Measurements from ENCODE around the gene CLDN6. TPM values are rescaled to one million over a fixed set of nuclear protein-coding genes. Genes with fewer than 3 reads are reported as not detected.

Gene CLDN6
- total and polyA plus RNA-seq, 9 of the 15 experiments (the other 6 are each of a cell fraction or from before 2014, with no cell fraction given), result 0.22 to 0.75 (median 0.38) TPM; not detected in 3

DNA sequence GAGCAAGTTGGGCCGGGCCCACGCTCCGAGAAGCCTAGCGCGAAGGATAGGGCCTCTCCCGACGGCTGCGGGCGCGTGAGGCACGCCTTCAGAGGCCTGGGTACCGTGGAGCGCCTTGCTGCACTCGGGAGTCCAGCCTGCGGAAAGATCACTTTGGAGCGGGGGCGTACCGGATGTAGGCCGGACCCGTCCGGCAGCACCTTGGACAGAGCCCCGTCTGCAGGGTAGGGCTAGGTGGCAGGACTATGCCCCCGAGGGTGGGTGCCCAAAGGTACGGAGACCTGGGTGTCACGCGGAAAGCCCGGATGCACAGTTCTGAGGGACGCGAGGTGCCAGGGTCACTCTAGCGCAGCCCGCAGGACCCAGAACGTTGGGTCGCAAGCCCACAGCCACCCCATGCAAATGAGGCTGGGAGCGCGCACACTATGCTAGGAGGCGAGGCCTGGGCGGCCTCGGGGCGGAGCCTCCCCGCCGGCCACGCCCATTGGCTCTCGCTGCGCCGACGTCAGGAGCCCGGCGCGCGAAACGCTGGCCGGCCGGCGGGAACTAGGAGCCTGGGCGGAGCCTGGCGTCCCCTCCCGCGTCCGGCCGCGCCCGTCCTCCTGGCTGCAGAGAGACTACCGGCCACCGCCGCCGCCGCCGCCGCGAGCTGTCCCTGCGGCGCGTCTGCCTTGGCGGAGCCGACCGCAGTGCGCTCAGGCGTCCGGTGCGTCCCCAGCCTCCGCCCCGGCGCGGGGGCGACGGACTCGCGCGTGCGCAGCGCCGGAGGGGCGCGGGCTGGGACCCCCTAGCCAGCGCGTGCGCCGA lies 49.0 kb downstream of the CLDN6 start, which contains the start of gene PAQR4 (continued):
- TF ChIP-seq, protein P1, sequence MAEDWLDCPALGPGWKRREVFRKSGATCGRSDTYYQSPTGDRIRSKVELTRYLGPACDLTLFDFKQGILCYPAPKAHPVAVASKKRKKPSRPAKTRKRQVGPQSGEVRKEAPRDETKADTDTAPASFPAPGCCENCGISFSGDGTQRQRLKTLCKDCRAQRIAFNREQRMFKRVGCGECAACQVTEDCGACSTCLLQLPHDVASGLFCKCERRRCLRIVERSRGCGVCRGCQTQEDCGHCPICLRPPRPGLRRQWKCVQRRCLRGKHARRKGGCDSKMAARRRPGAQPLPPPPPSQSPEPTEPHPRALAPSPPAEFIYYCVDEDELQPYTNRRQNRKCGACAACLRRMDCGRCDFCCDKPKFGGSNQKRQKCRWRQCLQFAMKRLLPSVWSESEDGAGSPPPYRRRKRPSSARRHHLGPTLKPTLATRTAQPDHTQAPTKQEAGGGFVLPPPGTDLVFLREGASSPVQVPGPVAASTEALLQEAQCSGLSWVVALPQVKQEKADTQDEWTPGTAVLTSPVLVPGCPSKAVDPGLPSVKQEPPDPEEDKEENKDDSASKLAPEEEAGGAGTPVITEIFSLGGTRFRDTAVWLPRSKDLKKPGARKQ (CRISPR knock-in tag; IDR thresholded peaks at IDR 0.05), result no peak
- TF ChIP-seq NCOA1 (IDR thresholded peaks at IDR 0.05; ENCODE audit: low read depth), result peak; percentile 93
- no peak for TF ChIP-seq POLR3A (IDR thresholded peaks at IDR 0.05; ENCODE audit: borderline replicate concordance, extremely low read depth, insufficient read depth, insufficient read length)
- TF ChIP-seq MECOM (CRISPR knock-in tag; IDR thresholded peaks at IDR 0.05), result no peak
- TF ChIP-seq ZNF75A (CRISPR knock-in tag; IDR thresholded peaks at IDR 0.05), result no peak
- TF ChIP-seq FOXA3 (CRISPR knock-in tag; conservative IDR thresholded peaks at IDR 0.05 in 1 of 2, IDR thresholded peaks at IDR 0.05 in 1 of 2), result no peak
- TF ChIP-seq, protein P2, sequence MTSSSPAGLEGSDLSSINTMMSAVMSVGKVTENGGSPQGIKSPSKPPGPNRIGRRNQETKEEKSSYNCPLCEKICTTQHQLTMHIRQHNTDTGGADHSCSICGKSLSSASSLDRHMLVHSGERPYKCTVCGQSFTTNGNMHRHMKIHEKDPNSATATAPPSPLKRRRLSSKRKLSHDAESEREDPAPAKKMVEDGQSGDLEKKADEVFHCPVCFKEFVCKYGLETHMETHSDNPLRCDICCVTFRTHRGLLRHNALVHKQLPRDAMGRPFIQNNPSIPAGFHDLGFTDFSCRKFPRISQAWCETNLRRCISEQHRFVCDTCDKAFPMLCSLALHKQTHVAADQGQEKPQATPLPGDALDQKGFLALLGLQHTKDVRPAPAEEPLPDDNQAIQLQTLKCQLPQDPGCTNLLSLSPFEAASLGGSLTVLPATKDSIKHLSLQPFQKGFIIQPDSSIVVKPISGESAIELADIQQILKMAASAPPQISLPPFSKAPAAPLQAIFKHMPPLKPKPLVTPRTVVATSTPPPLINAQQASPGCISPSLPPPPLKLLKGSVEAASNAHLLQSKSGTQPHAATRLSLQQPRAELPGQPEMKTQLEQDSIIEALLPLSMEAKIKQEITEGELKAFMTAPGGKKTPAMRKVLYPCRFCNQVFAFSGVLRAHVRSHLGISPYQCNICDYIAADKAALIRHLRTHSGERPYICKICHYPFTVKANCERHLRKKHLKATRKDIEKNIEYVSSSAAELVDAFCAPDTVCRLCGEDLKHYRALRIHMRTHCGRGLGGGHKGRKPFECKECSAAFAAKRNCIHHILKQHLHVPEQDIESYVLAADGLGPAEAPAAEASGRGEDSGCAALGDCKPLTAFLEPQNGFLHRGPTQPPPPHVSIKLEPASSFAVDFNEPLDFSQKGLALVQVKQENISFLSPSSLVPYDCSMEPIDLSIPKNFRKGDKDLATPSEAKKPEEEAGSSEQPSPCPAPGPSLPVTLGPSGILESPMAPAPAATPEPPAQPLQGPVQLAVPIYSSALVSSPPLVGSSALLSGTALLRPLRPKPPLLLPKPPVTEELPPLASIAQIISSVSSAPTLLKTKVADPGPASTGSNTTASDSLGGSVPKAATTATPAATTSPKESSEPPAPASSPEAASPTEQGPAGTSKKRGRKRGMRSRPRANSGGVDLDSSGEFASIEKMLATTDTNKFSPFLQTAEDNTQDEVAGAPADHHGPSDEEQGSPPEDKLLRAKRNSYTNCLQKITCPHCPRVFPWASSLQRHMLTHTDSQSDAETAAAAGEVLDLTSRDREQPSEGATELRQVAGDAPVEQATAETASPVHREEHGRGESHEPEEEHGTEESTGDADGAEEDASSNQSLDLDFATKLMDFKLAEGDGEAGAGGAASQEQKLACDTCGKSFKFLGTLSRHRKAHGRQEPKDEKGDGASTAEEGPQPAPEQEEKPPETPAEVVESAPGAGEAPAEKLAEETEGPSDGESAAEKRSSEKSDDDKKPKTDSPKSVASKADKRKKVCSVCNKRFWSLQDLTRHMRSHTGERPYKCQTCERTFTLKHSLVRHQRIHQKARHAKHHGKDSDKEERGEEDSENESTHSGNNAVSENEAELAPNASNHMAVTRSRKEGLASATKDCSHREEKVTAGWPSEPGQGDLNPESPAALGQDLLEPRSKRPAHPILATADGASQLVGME (CRISPR knock-in tag; IDR thresholded peaks at IDR 0.05), result no peak
- no peak for TF ChIP-seq SRSF7 (optimal IDR thresholded peaks at IDR 0.05; ENCODE audit: low read depth, low read length)
- TF ChIP-seq, protein P3, sequence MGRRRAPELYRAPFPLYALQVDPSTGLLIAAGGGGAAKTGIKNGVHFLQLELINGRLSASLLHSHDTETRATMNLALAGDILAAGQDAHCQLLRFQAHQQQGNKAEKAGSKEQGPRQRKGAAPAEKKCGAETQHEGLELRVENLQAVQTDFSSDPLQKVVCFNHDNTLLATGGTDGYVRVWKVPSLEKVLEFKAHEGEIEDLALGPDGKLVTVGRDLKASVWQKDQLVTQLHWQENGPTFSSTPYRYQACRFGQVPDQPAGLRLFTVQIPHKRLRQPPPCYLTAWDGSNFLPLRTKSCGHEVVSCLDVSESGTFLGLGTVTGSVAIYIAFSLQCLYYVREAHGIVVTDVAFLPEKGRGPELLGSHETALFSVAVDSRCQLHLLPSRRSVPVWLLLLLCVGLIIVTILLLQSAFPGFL (CRISPR knock-in tag; IDR thresholded peaks at IDR 0.05), result 0 out of 2 replicates have a peak, but pooled peaks have one; percentile 27
- no peak for TF ChIP-seq NCOA4 (IDR thresholded peaks at IDR 0.05; ENCODE audit: partially characterized antibody)
- TF ChIP-seq NR3C1 (CRISPR knock-in tag; IDR thresholded peaks at IDR 0.05), result peak; percentile 52; the same call in 1 of the 2 replicates
- TF ChIP-seq, protein P4, sequence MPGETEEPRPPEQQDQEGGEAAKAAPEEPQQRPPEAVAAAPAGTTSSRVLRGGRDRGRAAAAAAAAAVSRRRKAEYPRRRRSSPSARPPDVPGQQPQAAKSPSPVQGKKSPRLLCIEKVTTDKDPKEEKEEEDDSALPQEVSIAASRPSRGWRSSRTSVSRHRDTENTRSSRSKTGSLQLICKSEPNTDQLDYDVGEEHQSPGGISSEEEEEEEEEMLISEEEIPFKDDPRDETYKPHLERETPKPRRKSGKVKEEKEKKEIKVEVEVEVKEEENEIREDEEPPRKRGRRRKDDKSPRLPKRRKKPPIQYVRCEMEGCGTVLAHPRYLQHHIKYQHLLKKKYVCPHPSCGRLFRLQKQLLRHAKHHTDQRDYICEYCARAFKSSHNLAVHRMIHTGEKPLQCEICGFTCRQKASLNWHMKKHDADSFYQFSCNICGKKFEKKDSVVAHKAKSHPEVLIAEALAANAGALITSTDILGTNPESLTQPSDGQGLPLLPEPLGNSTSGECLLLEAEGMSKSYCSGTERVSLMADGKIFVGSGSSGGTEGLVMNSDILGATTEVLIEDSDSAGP (CRISPR knock-in tag; IDR thresholded peaks at IDR 0.05), result peak; percentile 49; the same call in 1 of the 2 replicates
- TF ChIP-seq, protein P5, sequence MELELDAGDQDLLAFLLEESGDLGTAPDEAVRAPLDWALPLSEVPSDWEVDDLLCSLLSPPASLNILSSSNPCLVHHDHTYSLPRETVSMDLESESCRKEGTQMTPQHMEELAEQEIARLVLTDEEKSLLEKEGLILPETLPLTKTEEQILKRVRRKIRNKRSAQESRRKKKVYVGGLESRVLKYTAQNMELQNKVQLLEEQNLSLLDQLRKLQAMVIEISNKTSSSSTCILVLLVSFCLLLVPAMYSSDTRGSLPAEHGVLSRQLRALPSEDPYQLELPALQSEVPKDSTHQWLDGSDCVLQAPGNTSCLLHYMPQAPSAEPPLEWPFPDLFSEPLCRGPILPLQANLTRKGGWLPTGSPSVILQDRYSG (tag; conservative IDR thresholded peaks at IDR 0.05; ENCODE audit: low read depth), result no peak; the same call in 1 of the 2 replicates
- TF ChIP-seq ESRRA (IDR thresholded peaks at IDR 0.05; ENCODE audit: borderline replicate concordance, low read depth), result no peak; the same call in 1 of the 2 replicates
- peak; percentile 77 for TF ChIP-seq SMARCE1 (IDR thresholded peaks at IDR 0.05)

All from K562 (cell line).